Measurements from ENCODE around the gene ALKBH4.
A peak's percentile ranks its signal among the peaks of the same experiment; 100 is the strongest.
"Not testable (repeated sequence)": the region's sequence is repeated elsewhere in the genome, so short reads cannot be mapped to it uniquely, and the experiment has no call there.

The ALKBH4 gene

DNA sequence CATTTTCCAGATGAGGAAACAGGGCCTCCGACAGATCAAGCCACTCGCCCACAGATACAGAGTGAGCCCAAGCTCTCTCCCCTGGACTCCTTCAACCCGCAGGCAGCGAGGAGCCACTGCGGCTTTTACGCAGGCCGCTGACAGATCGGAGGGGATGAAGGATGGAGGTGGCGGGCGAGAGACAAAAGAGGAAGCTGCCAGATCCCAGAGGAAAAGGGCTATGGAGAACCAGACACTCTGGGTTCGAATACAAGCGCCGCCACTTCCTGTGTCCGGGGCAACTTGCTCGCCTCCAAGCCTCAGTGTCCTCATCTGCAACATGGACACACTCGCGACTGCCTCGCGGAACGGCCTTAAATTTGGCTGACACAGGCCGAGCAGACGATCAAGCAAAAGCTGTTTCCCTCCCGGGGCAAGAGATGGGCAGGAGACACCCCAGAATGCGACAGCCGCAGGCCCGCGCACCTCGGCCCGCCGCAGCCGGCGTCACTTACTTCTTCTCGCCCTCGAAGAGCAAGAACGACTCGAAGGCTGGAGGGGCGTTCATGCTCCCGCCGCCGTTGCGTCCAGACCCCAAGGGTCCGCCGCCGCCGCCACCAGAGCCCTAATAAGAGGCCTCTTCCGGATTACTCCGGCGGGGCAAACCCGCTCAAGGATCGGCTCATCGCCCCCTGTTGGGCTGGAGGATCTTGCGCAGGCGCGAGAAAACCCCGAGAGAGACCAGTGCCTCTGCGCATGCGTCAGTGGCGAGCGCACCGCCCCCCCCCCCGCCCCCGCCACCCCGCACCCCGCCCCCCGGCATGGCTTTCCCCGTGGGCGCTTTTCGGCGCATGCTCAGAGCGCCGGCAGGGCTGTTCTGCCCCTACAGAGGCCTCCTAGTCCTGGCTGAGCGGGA is 13.9 kb upstream of the ALKBH4 start, which contains the start of gene POLR2J:
Gene POLR2J, minus strand, starts transcription at position 609 of the 895 bp plus-strand sequence. Its CDS starts 62 bp downstream, at position 547.
- peak; percentile 12 to 70 for DNase-seq

GRCh38 chr7:102474736-102475435 is 10.2 kb upstream of the ALKBH4 start:
- not testable (repeated sequence) for DNase-seq

GRCh38 chr7:102474116-102474515 is 9.5 kb upstream of the ALKBH4 start:
- not testable (repeated sequence) for DNase-seq

DNA sequence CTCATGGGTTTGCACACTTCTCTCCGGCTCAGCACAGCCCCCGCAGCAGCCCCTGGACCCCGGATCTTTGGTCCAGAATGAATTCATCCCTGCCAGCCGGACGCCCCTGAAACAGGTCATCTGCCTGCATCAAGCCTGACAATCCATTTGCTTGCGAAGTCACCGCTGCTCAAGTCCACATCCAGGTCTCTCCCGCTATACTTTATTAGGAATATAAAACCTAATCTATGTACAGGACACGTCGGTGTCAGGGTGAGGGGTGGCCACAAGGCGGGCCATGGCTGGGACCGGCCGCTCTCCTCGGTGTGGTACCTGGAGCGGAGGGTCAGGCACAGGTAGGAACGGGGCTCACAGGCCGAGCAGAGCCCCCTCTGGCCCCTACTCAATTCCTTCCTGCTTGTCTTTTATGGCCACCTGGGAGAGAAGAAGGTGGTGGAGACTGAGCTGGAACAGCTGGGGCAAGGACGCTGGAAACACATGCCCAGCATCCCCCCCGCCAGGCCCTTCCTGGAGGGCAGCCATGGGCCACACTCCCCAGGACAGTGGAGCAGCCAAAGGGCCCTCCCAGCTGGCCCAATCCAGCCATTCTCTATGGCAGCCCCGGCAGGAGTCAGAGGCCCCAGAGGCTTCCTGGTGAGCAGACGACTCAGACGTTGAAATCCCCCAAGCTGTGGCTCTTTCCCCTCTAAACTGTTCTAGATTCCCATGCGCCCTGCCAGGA is 8.8 kb upstream of the ALKBH4 start:
- DNase-seq = no peak

DNA sequence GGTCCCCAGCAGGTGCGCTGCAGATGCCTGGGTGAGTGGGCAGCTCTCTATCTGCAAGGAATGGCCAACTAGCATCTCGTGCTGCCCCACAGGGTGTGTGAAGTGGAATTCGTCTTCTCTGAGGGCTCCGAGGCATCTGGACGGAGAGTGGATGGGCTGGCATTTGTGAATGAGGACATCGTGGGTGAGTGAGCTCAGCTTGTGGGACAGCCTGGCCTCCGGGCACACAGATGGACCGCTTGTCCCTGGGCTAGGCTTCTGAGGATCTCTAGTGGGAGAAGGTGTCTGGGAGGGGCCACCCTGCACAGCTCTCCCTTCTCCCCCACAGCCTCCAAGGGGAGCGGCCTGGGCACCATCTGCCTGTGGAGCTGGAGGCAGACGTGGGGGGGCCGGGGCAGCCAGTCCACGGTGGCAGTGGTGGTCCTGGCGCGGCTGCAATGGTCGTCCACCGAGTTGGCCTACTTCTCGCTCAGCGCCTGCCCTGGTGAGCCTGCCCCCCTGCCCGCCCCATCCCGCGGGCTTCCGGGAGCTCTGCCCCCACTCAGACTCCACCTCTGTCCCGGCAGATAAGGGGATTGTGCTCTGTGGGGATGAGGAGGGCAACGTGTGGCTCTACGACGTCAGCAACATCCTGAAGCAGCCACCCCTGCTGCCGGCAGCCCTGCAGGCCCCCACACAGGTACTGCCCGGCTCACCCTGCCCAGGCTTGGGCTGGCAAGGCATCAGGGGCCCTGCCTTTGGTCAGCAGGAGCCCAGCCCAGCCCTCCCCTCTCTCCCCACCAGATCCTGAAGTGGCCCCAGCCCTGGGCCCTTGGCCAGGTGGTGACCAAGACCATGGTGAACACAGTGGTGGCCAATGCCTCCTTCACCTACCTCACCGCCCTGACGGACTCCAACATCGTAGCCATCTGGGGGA is 7.7 kb upstream of the ALKBH4 start:
- DNase-seq = no peak

GRCh38 chr7:102471791-102472125 is 7.1 kb upstream of the ALKBH4 start:
- DNase-seq = no peak

DNA sequence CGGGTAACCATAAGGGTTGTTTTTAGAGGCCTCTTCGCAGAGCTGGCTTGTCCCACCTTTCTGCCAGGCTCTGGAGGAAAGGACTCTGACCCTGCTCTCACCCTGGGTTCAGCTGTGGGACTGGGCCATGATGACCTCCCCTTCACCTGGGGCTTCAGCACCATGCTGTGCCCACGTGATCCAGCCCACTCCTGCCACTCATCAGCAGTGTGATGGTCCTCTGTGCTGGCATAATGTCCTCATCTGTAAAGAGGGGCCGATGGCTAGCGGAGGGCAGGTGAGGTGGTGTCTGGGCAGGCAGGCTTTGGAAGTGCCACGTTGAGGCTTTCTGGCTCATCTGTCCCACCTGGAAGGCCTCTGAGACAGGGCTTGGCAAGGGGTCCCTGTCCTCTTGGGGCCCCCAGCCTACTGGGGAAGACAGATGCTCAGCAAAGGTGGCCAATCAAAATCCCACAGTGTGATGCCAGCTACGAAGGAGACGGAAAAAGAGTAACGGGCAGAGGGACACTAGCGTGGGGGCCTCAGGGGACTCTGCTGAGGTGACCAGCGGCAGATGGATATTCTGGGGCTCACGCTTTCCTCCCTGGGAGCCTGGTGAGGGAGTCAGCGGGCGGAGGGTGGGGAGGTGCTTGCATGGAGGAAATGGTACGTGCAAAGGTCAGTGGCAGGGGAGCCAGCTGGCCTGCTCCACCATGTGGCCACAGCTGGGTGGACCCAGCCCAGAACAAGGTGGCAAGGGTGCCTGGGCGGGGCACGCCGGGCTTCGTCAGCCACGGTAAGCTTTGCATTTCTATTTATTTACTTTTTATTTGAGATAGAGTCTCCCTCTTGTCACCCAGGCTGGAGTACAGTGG is 5.5 kb upstream of the ALKBH4 start:
- no peak for DNase-seq

DNA sequence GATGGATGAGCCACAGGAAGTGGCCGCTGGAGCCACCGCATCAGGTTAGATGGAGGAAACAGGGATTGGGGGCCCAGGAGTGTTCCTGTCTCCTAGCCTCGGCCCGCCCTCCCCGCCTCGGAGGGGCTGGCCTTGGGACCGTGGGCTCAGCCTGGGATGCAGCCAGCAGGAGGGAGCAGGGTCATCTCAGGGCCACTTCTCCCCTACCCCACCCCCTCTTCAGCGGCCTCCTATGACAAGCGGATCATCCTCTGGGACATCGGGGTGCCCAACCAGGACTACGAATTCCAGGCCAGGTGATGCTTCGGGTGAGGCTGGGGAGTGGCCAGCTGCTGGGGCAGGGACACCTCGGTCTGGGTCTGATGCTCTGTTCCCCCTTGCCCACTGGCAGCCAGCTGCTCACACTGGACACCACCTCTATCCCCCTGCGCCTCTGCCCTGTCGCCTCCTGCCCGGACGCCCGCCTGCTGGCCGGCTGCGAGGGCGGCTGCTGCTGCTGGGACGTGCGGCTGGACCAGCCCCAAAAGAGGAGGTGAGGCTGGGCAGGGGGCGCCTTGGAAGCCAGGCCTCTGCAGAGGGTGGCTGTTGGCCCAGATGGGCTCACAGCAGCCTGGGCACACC is 4.8 kb upstream of the ALKBH4 start:
- DNase-seq = no peak

DNA sequence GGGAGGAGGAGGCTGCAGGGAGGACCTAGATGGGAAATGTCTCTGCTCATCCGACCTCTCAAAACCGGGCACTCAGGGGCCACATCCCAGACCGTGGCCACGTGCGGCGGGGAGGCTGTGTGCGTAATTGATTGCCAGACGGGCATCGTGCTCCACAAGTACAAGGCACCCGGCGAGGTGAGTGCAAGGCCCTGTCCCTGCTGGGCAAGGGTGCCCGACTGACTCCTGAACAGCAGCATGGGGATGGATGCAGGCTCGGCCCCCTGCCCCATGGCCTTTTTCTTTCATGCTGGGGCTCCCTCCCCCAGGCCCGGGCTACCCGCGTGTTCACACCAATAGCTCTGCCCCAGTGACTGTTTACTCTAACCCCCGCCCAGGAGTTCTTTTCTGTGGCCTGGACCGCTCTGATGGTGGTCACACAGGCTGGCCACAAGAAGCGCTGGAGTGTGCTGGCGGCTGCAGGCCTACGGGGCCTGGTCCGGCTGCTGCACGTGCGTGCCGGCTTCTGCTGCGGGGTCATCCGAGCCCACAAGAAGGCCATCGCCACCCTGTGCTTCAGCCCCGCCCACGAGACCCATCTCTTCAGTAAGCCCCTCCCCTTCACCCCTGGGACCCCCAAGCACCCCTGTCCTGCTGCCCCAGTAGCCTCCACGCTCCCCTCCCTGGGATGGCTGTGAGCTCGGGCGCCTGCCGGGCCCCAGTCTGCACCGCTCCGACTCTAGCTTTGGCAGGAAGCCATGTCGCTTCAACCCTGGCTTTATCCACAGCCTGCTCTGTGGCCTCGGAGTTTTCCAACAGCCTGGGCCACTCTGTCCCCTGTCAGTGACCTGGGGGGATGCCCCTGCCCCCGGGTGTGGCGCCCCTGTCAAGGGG is 4.1 kb upstream of the ALKBH4 start:
- DNase-seq = no peak

- DNase-seq = no peak
Observed at GRCh38 chr7:102467581-102468477, 3.2 kb upstream of the ALKBH4 start.

- no peak for DNase-seq
Observed at GRCh38 chr7:102466097-102466496, 1.4 kb upstream of the ALKBH4 start.

- no peak for DNase-seq
Observed at GRCh38 chr7:102463841-102464576, 654 bp downstream of the ALKBH4 start.

GRCh38 chr7:102460467-102460866 is 4.2 kb downstream of the ALKBH4 start:
- DNase-seq = no peak

DNA sequence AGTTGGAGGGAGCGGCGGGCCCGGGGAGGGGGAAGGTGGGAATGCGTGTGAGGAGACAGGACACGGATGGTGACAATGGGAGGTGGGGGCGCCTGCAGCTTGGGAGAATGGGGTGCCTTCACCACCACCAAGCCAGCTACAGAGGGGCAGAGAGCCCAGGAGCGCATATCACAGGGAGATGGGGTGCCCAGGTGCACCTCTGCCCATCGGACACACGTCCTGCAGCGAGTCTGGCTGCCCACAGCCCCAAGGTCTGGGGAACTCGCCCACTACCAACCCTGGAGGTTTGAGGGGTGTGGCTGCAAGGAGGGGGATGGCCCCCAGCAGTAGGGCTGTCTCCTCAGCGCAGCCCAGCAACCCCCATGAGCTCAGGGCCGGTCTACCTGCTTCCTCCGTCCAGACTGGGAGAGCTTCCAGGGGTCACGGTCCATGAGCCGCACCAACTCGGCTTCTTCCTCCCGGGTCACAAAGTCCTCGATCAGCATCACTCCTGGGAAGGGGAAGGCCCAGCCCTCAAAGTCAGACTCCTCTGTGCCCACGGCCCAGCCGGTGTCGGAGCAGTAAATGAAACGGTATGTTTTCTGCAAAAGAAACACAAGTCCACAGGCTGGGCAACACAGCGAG is 5.3 kb downstream of the ALKBH4 start:
- DNase-seq = no peak

GRCh38 chr7:102457352-102457924 is 7.2 kb downstream of the ALKBH4 start:
- no peak for DNase-seq

- no peak for DNase-seq
Observed at GRCh38 chr7:102456327-102456726, 8.3 kb downstream of the ALKBH4 start.

- DNase-seq = no peak
Observed at GRCh38 chr7:102455596-102455995, 9.1 kb downstream of the ALKBH4 start.
